Measurements from ENCODE around the gene IDH3A.

Gene IDH3A

GRCh38 chr15:78204351-78205309 is 55.5 kb downstream of the IDH3A start:
- DNase-seq, result no peak

DNA sequence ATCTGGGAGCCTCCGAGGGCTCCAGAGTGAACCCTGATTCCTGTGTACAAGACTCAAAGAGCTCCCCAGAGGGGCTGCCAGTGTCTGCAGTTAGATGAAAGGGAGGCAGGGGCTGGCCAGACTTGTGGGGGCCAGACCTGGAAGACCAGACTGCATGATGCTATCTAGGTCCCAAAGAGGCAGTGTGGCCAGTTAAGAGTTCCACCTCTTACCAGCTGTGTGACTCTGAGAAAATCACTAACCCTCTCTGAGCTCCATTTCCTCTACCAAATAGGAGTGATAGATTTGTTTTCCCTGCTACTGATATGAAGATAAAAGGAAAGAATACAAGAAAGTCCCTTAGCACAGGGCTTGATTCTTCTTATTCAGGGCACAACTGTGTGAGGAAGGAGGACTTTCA is 56.2 kb downstream of the IDH3A start:
- DNase-seq, result no peak

- no peak for DNase-seq
These were observed 56.7 kb downstream of the IDH3A start for GRCh38 chr15:78205856-78206255.

GRCh38 chr15:78206326-78207109 is 57.4 kb downstream of the IDH3A start:
- no peak for DNase-seq

- DNase-seq, result no peak
These were observed 57.9 kb downstream of the IDH3A start for GRCh38 chr15:78207110-78207458.

GRCh38 chr15:78207641-78208340 is 58.6 kb downstream of the IDH3A start:
- DNase-seq, result no peak

DNA sequence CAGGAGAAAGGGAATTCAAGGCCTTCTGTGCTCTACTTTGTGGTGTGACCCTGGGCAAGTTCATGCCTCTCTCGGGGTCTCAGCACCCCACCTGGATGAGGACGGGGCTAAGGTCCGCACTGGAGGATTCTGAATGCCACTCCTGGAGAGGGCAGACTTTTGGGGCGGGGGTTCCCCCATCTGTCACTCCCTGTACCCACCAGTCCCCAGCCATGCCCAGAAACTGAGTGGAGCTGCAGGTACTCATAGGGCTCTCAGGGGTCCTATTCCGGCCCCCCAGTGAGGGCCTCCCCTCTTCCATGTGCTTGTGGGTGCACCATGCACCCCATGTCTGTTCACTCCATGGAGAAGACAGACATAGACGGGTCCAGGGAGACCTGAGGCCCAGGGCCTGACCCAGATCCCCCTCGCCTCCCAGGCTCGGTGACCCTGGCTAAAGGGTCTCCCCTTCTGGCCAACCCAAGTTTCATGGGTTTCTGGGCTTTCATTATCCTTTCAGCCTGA is 59.2 kb downstream of the IDH3A start:
- DNase-seq, result no peak

DNA sequence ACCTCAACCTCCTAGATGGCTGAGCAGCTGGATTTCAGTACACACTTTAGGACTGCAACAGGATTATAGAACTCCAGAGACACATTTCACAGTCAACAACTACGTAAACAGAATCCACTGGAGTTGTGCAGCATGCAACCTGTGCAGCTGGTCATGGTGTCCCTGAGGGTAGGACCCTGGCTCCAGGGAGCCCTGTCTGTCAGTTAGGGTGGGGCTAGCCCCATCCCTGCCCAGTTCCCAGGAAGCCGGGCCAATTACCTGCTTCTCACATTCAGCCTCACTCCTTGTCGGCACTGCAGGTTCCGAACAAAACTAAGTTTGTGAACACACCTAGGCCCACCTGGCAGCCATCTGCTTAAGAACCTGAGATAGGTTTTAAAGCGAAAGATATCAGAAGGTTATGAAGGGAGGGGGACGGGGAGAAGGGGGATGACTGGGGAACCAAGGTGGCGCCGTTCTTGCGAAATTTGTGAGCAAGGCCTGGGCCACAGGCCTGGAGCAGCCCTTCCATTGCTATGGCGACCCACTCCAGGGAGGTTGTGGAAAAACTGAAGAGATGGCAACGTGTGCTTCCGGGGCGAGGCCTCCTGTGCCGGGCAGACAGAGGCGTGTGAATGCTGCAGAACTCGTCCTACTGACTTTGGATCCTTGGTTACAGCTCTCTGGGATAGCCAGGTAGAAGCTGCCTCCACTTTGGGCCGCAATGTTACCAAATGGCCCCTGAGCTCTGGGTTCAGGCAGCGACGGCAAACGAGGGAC is 59.9 kb downstream of the IDH3A start:
- no peak for DNase-seq

DNA sequence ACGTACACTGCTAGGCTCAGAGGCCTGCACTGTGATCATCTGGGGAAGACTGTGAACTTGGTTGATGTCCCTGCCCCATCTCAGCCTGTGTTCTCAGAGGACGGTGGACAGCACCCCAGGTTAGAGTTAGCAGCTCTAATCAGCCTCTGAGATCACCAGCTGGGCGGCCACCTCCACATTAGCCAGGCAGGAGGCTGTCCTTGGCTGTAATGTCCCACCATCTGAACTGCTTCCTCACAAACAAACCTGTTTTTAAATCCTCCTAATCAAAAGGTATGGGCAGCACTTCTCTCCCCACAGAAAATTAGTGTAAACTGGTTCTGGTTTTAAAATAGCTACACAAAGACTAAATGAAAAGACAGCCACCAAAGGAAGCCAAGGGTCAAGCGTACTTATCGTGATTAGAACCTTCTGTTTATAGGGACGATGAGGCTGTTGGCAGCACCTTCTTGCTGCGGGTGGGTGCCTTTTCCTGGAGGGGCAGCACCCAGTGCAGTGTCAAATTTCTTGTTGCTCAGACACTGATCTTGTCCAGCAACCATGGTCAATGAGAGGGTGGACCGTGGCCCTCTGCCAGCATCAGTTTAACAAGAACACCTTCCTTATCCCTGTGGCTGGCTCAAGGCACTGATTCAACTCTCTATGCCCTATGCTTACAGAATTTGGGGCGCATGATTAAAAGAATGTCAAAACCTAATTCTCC is 60.6 kb downstream of the IDH3A start:
- DNase-seq, result no peak

GRCh38 chr15:78210349-78210717 is 61.2 kb downstream of the IDH3A start:
- no peak for DNase-seq

DNA sequence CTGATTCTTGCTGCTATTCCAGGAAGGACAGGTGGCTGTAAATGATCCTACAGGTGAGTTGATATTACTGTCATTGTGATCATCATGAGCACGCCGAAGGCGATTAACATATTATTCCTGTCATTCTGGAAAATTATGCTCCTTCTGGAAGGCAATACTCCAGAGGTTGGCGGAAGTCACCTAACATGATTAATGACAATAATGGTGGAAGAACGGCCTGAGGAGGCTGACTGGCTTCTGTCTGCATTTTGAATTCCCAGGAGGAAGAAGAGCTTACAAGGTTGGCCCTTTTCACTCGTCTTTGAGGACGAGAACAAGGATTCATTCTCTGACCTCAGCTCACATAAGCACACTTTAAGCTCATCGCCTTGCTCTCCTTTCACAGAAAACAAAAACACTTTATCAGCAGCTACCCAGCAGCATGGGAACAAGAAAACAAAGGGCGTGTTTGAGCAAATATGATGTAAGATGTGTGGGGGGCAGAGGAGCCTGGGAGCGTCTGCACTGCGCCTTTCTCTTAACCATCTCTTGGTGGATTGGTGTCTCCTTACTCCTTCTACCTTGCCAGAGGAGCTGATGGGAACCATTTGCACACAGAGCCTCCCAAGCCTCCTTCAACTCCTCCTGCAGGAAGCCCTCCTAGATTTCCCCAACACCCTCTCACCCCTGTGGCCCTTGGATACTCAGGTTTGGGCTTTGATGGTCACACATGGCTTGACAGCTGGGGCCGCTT is 62.2 kb downstream of the IDH3A start:
- no peak for DNase-seq

DNA sequence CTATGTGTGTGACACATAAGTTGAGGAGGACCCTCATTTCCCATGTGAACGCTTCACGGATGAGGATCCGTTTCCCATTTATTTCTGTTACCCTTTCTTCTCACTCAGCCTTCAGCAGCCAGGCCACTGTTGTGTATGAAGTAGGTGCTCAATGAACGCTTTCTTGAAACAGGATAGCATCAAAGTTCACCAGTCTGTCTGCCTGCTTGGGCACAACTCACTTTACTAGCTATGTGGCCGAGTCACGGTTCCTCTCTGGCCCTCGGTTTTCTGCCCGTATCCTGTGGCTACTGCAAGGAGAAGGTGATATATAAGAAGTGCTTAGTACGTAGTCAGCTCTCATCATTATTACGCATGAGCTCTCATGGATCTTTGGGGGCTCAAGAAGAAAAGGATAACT is 62.8 kb downstream of the IDH3A start:
- DNase-seq, result no peak

DNA sequence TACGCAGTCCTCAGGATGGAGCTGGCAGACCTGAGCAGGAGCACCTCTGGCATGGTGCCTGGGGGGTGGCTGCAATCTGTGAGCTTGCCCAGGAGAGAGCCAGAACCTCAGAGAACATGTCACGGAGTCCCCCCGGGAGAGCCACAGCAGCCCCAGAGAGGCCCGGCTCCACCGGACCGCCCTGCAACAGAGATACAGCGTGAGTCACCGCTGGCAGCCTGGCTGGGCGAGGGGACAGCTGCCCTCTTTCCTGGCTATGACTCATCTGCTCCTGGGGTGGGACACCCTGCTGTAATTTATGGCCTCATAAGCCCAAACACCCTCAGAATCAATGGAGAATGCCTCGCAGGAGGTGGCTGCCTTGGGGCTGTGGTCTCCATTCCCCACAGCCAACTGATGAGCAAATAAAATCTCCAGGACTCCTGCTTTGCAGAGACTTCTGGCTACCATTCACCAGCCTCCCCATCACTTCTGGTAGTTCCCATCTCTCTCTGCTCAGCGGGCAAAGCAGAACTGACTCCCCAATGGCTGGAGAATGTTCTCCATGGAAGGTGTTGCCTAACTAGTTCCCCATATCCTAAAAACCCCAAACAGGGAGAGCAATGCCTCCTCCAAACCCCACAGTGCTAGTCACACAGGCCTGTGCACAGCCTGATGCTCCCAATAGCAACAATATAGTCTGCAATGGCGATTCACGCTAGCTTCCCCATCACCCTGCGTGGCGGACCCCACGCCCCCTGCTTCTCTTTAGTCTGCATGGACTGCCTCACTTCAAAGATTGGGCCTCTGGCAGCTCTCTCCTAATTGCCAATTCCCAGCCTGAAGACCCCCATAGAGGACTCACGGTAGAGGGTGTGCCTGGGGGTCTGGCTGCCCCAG is 63.6 kb downstream of the IDH3A start:
- no peak for DNase-seq

DNA sequence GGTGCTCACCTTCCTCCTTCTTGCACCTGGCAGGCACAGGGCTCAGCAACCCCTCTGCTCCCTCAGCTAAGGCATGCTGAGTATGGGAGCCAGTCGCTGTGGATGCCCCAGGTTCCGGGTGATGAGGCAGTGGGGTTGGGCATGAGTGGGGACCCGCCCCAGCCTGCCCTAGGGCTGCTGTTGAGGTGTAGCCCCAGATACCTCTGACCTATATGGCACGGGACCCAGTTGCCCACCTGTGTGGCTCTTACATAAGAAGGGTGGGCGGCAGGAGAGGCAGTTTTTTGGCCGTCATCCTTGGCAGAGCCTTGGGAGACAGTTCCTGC is 64.2 kb downstream of the IDH3A start:
- DNase-seq, result no peak

DNA sequence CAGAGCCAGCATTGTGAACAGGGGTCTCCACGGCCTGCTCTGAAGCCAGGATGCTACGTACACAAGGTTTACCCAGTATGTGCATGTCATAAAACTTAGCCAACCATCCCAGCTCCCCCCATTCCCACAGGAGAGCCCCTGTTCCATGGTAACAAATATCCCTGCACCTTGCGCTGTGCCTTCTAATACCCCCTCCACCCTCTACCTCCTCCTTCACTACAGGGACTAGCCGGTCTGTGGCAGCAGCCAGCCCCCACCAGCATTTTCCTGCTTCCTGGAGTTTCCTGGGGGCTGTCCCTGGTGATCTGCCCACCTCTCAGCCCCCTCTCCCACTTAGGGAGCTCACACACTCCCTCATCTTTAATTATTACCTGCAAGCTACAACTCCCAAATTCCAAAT is 64.8 kb downstream of the IDH3A start:
- DNase-seq, result no peak

- DNase-seq, result no peak
These were observed 67.3 kb downstream of the IDH3A start for GRCh38 chr15:78216276-78217104.

DNA sequence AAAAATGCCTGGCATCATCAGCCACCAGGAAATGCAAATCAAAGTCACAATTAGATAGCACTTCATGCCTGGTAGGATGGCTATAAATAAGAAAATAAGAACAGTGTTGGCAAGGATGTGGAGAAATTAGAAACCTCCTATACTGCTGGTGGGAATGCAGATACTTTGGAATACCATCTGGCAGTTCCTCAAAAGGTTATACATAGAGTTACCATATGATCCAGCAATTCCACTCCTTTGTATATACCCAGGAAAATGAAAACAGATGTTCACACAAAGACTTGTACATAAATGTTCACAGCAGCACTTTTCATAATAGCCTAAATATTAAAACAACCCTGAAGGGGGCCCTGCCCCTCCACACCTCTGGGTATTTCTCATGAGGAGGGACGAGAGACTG is 71.6 kb downstream of the IDH3A start:
- DNase-seq, result no peak
